ENCODE results near the gene ESPL1. TPM values are rescaled to one million over a fixed set of nuclear protein-coding genes. Genes with fewer than 3 reads are reported as not detected.
A peak's percentile ranks its signal among the peaks of the same experiment; 100 is the strongest.

The ESPL1 gene
- total RNA-seq, 1 experiment from 2014 or later, result 28.0 TPM

DNA sequence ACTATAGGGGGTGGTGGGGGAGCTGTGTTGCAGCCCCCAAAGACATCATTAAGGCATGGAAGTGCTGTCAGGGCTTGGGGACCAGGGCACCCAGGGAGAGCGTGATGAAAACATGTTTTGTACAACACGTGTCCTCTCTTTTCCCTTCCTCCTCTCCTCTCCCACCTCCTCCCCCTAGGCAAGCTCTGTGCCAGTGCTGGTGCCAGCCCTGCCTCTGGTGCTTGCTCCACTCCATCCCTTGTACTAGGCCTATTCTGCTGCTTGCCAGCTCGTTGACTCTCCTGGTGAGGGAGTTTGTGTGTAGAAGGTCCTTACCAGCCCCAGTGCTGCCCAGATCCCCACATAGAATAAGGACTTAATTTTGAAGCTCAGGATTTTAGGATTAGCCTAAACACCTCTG, 32.9 kb upstream of the ESPL1 start:
- H3K36me3 ChIP-seq, result no peaks in the 10 kb centered on the region
- DNase-seq (ENCODE audit: low read depth in 1 of 2, low spot score in 2 of 2), result no peak
- peaks cover 29% of the 10 kb centered on the region for H3K4me1 ChIP-seq (replicated peaks)
- H3K9me3 ChIP-seq (replicated peaks), result no peaks in the 10 kb centered on the region
- no peak overlapping the region for H3K4me3 ChIP-seq
- no peak overlapping the region for H3K27ac ChIP-seq
- H3K27me3 ChIP-seq (replicated peaks), result no peaks in the 10 kb centered on the region

- no peak overlapping the region for H3K4me3 ChIP-seq
Measured at GRCh38 chr12:53235742-53236442, 32.2 kb upstream of the ESPL1 start.

GRCh38 chr12:53236443-53237111, 31.5 kb upstream of the ESPL1 start:
- H3K9me3 ChIP-seq (replicated peaks), result no peaks in the 10 kb centered on the region
- no peak for DNase-seq (ENCODE audit: low read depth in 1 of 2, low spot score in 2 of 2)
- H3K4me1 ChIP-seq (replicated peaks), result peaks cover 21% of the 10 kb centered on the region
- no peak overlapping the region for H3K4me3 ChIP-seq
- no peaks in the 10 kb centered on the region for H3K36me3 ChIP-seq
- H3K27ac ChIP-seq, result no peak overlapping the region
- no peaks in the 10 kb centered on the region for H3K27me3 ChIP-seq (replicated peaks)

More at GRCh38 chr12:53235742-53236442, 32.2 kb upstream of the ESPL1 start:
- Histone ChIP-seq H3K9me3 (replicated peaks) (no peaks in the 10 kb centered on the region), H3K27me3 (replicated peaks) (no peaks in the 10 kb centered on the region), H3K36me3 (no peaks in the 10 kb centered on the region), H3K4me1 (replicated peaks) (peaks cover 28% of the 10 kb centered on the region), H3K27ac (no peak overlapping the region)
- no peak for DNase-seq (ENCODE audit: low read depth in 1 of 2, low spot score in 2 of 2)

DNA sequence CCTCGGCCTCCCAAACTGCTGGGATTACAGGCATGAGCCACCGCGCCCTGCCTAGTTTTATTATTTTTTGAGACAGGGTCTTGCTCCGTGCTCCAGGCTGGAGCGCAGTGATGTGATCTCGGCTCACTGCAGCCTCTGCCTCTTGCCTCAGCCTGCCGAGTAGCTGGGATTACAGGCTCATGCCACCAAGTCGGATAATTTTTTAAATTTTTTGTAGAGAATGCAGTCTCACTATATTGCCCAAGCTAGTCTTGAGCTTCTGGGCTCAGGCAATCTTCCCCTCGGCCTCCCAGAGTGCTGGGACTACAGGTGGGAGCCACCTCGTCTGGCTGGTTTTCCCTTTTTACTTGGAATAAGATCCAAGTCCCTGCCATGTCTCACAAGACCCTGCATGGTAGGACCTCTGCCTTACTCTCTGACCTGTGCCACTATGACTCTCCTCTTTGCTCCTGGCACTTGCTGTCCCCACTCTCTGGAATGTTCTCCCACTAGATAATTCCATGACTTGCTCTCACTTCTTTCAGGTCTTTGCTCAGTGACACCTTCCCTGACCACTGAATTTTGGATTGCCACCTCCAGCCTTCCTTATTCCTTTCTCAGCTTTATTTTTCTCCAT, 28.3 kb upstream of the ESPL1 start:
- Histone ChIP-seq H3K4me3 (no peak overlapping the region), H3K4me1 (replicated peaks) (no peaks in the 10 kb centered on the region), H3K36me3 (no peaks in the 10 kb centered on the region), H3K27ac (no peak overlapping the region), H3K27me3 (replicated peaks) (peaks cover 6% of the 10 kb centered on the region; the same call in 1 of the 2 replicates), H3K9me3 (replicated peaks) (no peaks in the 10 kb centered on the region)
- DNase-seq (ENCODE audit: low read depth in 1 of 2, low spot score in 2 of 2), result no peak

- H3K4me3 ChIP-seq, result no peak overlapping the region
- DNase-seq (ENCODE audit: low read depth in 1 of 2, low spot score in 2 of 2), result no peak
- no peaks in the 10 kb centered on the region for H3K4me1 ChIP-seq (replicated peaks)
- no peaks in the 10 kb centered on the region for H3K9me3 ChIP-seq (replicated peaks)
- H3K36me3 ChIP-seq, result no peaks in the 10 kb centered on the region
- H3K27me3 ChIP-seq (replicated peaks), result peaks cover 6% of the 10 kb centered on the region; the same call in 1 of the 2 replicates
- no peak overlapping the region for H3K27ac ChIP-seq
Measured at GRCh38 chr12:53241623-53242412, 26.3 kb upstream of the ESPL1 start.

DNA sequence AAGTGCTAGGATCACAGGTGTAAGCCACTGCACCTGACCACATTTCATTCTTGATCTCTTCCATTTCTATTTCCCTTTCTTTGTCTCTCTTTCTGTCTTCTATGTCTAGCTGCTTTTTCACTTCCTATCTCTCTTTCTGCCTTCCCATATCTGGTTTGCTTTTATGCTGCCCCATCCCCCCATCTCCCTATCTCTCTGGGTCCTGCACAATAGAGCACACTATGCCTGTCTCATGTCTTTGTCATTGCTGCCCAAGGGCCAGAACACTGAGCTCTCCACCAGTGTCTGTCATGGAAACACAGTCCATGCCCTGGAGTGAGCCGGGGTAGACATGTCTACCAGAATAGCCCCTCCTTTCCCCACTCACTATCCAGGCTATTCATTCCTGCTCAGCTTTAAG, 23.8 kb upstream of the ESPL1 start:
- Histone ChIP-seq H3K4me1 (replicated peaks) (no peaks in the 10 kb centered on the region), H3K27me3 (replicated peaks) (peaks cover 6% of the 10 kb centered on the region; the same call in 1 of the 2 replicates), H3K27ac (no peak overlapping the region), H3K4me3 (no peak overlapping the region), H3K9me3 (replicated peaks) (no peaks in the 10 kb centered on the region), H3K36me3 (no peaks in the 10 kb centered on the region)
- no peak for DNase-seq (ENCODE audit: low read depth in 1 of 2, low spot score in 2 of 2)

GRCh38 chr12:53245286-53245685, 22.8 kb upstream of the ESPL1 start:
- DNase-seq (ENCODE audit: low read depth in 1 of 2, low spot score in 2 of 2), result no peak
- Histone ChIP-seq H3K36me3 (no peaks in the 10 kb centered on the region), H3K9me3 (replicated peaks) (no peaks in the 10 kb centered on the region), H3K27ac (no peak overlapping the region), H3K4me3 (no peak overlapping the region), H3K4me1 (replicated peaks) (no peaks in the 10 kb centered on the region), H3K27me3 (replicated peaks) (peaks cover 6% of the 10 kb centered on the region; the same call in 1 of the 2 replicates)

DNA sequence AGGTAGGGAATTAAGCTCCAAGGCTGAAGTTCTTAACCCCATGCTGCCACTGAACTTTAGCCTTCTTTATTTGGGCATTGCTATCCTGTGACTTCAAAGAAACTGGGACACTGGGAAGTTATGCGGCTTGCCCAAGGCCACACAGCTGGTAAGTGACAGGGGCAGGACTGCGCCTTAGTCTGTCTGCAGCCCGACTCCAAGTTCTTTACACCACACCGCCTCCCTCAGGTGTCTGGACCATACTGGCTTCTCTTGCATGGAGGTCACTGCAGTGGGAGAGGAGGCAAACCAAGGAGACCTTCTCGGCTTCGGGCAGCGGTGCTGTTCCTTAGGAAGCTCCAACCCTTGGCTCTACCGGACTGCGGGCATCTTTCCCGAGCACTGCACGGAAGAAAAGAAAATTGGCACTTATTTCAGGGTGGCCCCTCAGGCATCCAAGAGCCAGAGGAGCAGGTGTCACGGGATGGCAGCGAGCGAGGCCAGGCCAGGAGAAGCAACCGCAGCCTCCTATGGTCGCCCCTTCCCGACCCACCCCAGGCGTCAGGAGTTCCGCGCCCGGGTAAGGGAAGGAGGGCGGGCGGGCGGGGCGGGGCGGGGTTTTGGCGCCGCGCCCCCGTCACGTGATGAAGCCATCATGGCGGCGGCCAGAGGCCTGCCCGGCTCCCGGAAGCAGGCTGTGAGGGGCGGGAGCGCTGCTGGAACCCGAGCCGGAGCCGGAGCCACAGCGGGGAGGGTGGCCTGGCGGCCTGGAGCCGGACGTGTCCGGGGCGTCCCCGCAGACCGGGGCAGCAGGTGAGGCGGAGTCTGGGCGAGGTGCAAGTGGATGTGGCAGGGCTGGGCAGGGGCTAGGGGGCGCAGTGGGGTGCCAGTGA, 16.4 kb upstream of the ESPL1 start:
- Histone ChIP-seq H3K36me3 (peaks cover 30% of the 10 kb centered on the region), H3K4me1 (replicated peaks) (peaks cover 18% of the 10 kb centered on the region), H3K9me3 (replicated peaks) (no peaks in the 10 kb centered on the region), H3K4me3 (peak overlapping the region; percentile 89), H3K27me3 (replicated peaks) (no peaks in the 10 kb centered on the region), H3K27ac (peak overlapping the region; percentile 56)
- peak; percentile 66 to 75 for DNase-seq (ENCODE audit: low read depth in 1 of 2, low spot score in 2 of 2)

DNA sequence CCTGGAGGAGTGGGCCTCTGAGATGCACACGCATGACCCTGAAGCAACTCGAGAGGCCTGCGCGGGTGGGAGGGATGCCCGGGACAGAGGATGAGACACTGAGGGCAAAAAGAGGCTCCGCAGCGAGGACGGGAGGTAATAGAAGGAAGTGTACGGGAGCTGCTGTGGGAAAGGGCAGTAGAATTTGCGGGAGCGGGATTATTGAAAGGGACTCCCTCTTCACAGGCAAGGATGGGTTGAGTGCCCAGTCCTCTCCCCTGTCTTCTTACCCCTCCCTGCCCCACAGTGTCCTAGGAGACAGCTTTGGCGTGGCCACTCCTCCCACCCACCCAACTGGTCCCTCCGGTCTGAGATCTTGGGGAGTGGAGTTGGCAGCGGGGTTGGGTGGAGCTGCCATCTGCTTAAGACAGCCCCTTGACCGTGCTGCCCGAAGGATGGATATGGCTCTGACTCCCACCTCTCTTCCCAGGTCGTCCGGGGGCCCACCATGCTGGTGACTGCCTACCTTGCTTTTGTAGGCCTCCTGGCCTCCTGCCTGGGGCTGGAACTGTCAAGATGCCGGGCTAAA, 15.7 kb upstream of the ESPL1 start:
- Histone ChIP-seq H3K36me3 (peaks cover 30% of the 10 kb centered on the region), H3K27me3 (replicated peaks) (no peaks in the 10 kb centered on the region), H3K9me3 (replicated peaks) (no peaks in the 10 kb centered on the region), H3K4me1 (replicated peaks) (peaks cover 18% of the 10 kb centered on the region), H3K4me3 (peak overlapping the region; percentile 89), H3K27ac (peak overlapping the region; percentile 56)
- no peak for DNase-seq (ENCODE audit: low read depth in 1 of 2, low spot score in 2 of 2)

DNA sequence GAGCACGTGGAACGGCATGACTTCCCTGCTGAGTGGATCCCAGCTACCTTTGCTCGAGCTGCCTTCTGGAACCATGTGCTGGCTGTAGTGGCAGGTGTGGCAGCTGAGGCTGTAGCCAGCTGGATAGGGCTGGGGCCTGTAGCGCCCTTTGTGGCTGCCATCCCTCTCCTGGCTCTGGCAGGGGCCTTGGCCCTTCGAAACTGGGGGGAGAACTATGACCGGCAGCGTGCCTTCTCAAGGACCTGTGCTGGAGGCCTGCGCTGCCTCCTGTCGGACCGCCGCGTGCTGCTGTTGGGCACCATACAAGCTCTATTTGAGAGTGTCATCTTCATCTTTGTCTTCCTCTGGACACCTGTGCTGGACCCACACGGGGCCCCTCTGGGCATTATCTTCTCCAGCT, 14.8 kb upstream of the ESPL1 start:
- H3K9me3 ChIP-seq (replicated peaks), result no peaks in the 10 kb centered on the region
- peaks cover 18% of the 10 kb centered on the region for H3K4me1 ChIP-seq (replicated peaks)
- H3K27ac ChIP-seq, result no peak overlapping the region
- peak overlapping the region; percentile 89; the same call in 1 of the 2 replicates for H3K4me3 ChIP-seq
- H3K36me3 ChIP-seq, result peaks cover 30% of the 10 kb centered on the region
- no peak for DNase-seq (ENCODE audit: low read depth in 1 of 2, low spot score in 2 of 2)
- no peaks in the 10 kb centered on the region for H3K27me3 ChIP-seq (replicated peaks)

DNA sequence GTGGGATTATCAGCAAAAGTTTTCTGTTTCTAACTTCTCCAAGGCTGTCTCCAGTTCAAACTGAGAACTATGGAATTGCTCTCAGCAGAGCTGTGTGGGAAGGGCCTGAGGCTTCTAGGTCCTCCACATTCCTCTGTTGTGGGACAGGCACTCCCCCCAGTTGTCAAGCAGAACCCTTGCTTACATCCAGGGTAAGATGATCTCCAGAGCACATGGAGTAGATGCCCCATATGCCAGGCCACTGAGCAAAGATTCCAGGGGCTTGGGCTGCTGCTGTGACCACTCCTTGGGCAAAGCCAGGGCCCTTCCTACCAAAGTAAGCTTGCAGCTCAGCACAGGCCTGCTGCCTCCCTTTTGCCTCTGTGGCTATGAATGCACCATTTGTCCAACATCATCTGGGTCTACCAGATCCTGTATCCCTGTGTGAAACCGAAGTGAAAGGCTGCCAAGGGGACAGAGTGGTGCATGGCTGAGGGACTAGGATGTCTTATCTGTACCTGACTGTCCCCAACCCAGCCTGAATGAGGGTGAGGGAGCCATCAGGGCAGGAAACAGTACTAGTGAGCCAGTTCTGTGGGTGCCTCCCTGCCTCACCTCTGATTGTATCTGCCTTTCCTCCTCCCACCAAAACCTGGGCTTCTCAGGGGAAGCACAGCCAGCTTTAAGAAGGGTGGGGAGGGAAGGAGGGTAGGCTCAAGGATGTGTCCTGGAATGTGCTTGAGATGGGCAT, 13.1 kb upstream of the ESPL1 start:
- H3K4me3 ChIP-seq, result no peak overlapping the region
- H3K27ac ChIP-seq, result no peak overlapping the region
- H3K9me3 ChIP-seq (replicated peaks), result no peaks in the 10 kb centered on the region
- H3K36me3 ChIP-seq, result peaks cover 30% of the 10 kb centered on the region
- no peaks in the 10 kb centered on the region for H3K27me3 ChIP-seq (replicated peaks)
- H3K4me1 ChIP-seq (replicated peaks), result peaks cover 18% of the 10 kb centered on the region
- DNase-seq (ENCODE audit: low read depth in 1 of 2, low spot score in 2 of 2), result no peak

- Histone ChIP-seq H3K4me1 (replicated peaks) (peaks cover 18% of the 10 kb centered on the region), H3K4me3 (no peak overlapping the region), H3K36me3 (peaks cover 30% of the 10 kb centered on the region), H3K27me3 (replicated peaks) (no peaks in the 10 kb centered on the region), H3K27ac (no peak overlapping the region), H3K9me3 (replicated peaks) (no peaks in the 10 kb centered on the region)
- no peak for DNase-seq (ENCODE audit: low read depth in 1 of 2, low spot score in 2 of 2)
Measured at GRCh38 chr12:53255996-53256395, 12.1 kb upstream of the ESPL1 start.

Data from SJSA1 (cell line).